Stimulated activated CD4-positive, alpha-beta T cell treated with anti-CD3 and anti-CD28 coated beads, Interleukin-2, amount 100 ng/mL, for 48 hours (primary cell): Measurements from ENCODE around the gene SCTR.
"Not testable (repeated sequence)": the region's sequence is repeated elsewhere in the genome, so short reads cannot be mapped to it uniquely, and the experiment has no call there.

Experiments
- DNase-seq, 2 donors: peaks; one replicate each; pipeline ENCODE4 v3.0.0-alpha.2; 2020

The SCTR gene

DNA sequence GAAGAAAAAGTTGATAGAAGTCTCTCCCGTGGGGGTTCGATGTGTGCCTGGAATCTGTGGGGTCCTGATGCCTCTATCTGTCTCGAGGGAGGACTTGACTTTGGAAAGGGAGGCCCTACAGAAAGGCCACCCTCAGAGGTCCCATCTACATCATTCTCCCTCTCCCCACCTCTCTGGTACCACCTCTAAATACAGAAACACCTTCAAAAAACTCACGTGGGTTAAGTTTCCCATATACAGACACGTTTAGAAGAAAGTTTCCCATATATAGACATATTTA, 97.9 kb downstream of the SCTR start:
- DNase-seq = no peak

DNA sequence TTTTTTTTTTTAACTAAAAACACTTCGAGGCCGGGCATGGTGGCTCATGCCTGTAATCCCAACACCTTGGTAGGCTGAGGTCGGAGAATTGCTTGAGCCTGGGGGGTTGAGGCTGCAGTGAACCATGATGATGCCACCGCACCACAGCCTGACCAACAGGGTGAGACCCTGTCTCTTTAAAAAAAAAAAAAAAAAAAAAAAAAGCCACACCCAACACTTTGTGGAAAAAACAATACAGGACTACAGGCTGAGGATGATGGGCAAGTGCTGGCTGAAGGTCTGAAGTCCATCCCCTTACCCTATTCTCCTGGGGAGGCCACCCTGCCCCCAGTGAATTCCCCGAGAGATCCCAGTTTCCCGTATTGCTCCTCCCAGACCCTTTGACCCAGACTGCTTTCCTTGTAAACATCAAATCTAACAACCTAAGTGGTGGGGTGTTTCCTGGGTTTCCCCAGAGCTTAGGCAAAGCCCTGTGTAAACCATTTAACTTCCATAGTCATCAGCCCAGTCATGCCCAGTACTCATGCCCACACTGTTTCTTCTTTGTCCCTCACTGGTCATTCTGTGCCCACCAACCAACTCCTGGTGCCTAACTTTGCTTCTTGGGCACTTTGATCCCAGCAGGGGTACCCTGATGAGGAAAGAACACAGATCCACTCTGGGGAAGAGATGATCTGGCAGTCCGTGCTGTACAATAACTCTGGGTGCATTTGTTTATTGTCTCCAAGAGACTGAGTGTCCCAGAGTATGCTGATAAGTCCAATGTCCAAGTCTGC, 98.5 kb downstream of the SCTR start:
- DNase-seq = no peak

DNA sequence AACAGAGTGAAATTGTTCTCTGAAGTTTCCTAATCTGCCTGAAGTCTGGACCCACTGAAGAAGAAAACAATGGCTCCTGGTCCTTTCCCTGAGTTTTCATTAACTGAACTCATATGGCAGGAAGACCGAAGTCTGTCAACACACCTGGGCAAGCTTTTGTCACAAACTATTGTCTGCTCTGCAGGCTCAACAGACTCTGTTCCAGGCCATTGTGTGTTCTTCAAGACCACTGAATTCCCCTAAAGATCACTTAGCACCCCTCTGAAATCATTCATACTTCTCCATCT, 99.2 kb downstream of the SCTR start:
- no peak for DNase-seq

DNA sequence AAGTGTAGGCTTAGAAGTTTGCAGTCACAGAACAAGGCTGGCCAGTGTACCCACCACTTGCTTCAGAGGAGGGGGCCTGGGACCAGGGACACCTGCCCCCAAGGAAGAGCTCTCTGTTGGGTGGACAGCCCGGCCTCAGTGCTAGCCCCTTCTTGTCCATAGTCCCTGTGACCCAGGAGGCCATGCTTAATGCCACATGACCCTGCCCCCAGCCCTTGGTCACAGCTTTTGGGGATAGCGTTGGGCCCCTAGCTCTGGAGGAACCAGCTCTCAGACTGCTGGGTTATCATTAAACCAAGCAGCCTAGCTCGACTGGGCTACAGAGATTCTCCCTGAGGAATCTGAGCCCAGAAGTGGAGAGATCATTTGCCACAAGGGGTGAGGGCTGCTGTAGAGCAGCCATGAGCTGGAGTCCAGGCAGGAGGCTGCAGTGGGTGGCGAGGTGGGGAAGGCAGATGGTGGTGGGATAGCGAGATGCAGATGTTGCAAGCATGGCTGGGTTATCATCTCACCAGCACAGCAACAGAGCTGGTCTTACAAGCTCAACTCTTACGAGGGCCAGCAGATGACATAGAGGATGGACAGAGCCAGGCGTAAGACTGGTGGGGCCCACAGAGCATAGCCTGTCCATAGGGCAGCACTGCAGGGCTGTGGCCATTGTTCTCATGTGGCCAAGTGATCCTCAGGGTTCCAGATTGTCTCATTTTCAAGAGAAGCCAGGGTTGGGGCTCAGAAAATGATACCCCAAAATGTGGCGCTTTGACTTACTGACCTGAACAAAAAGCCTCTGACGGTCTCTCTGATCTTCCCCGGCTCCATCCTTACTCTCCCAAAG, 99.8 kb downstream of the SCTR start:
- DNase-seq = no peak

DNA sequence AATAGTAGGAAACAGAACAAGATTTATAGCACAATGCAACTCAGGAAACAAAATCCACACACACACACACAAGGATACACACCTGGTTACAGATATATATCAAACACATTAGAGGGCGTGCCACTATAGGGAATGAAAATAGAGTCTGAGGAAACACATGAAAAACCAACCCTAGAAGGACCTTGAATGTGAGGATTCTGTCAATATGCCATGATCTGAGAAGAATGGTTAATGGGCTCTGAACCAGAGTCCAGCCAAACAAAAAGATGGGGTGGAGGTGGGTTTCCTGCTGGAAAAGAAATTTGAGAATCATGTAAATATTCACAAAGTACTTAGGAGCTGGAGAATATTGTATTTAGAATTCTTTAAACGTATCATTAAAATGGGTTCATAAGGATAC, 100.5 kb downstream of the SCTR start:
- DNase-seq = no peak

DNA sequence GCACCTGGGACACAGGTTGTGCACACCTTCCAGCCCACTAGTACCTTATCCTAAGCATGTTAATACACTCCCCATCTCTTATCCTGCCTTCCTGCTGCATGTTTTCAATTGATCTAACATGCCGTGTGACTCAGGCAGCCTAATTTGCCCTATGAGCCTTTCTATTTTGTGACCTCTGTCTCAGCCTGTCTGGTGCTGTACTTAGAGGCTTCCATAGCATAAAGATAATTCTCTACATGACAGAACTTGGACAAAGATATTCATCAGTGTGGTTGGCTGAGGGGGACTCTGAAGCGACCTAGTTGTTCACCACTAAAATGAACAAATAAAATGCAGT, 101.2 kb downstream of the SCTR start:
- DNase-seq = no peak

DNA sequence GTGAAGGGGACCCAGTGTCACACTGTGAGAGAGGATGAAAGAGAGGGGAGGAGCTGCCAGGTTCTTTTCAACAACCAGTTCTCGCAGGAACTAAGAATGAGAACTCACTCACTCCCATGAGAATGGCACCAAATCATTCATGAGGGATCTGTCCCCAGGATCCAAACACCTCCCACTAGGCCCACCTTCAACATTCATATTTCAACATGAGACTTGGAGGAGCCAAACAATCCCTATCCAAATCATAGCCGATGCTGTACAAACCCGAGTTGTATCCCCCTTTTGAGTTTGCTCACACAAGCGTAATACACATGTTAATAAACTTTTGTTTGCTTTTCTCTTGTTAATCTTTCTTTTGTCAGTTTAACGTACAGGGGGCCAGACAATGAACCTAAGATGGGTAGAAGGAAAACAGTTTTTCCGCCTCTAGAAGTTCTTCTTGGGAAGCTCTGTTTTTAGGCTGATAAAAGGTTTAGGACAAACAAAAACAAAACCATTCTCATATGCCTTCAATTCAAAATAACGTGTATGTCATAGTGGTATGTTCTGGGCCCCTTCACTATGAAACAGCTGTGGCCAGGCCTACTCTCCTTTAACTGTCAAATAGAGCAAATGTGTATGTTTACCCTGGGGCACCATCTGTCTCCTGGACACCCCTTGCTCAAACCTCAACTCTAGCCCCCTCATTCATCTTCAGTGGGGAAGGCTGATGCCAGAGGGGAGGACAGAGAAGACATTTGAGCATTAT, 101.7 kb downstream of the SCTR start:
- DNase-seq = no peak

DNA sequence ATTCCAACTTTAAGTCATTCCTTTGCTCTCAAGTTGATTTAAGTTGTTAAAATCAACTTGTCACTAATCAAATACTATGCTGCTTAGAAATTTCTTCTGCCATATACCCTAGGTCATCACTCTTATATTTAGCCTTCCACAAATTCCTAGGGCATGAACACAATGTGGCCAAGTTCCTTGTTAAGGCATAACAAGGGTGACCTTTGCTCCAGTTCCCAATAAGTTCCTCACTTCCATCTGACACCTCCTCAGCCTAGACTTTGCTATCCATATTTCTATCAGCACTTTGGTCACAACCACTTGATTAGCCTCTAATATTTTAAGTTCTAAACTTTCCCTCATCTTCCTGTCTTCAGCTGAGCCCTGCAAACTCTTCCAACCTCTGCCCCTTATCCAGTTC, 102.5 kb downstream of the SCTR start:
- no peak for DNase-seq

DNA sequence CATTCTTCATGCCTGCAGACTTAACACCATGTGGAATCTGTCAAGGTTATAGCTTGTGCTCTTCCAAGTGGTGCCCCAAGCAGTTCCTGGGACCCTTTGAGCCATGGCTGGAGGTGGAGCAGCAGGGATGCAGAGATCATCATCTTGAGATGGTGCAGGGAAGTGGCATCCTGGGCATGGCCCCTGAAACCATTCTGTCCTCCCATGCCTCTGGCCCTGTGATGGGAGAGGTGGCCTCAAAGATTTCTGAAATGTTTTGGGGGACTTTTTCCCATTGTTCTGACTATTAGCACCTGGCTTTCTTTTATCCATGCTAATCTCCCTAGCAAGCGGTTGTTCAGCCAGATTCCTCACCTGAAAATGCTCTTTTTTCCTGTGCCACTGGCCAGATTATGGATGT, 103.0 kb downstream of the SCTR start:
- no peak for DNase-seq

DNA sequence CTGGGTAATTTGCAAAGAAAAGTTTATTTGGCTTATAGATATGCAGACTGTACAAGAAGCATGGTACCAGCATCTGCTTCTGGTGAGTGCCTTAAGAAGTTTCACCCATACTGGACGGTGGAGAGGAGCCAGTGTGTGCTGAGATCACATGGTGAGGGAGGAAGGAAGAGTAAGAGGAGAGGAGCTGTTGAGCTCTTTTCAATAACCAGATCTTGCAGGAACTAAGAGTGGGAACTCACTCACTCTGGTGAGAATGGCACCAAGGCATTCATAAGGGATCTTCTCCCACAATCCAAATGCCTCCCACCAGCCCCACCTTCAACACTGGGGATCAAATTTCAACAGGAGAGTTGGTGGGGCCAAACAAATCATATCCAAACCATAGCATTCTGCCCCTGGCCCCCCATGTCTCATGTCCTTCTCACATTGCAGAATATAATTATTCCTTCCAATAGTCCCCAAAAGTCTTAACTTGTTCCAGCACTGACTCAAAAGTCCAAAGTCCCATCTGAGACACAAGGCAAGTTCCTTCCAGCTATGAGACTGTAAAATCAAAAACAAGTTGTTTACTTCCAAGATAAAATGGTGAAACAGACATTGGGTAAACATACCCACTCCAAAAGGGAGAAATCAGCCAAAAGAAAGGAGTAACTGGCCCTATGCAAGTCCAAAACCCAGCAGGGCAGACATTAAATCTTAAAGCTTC, 104.3 kb downstream of the SCTR start:
- no peak for DNase-seq

DNA sequence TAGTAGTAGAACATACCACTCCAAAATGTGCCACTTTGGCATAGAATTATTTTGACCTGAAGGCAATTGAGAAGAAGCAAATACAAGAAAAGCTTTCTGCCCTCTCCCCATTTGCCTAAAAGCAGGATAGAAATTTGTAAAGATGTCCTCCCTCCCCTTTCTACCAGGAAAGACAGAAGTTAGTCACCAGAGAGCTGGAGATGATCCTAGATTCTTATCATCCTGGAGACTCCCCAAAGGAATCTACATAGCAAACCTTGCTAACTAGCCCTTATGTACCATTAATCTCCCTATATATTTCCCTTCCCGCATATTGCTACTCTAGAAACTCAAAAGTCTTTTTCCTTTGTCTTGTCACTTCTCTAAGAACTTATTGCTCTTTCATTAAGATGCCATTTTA, 105.2 kb downstream of the SCTR start:
- no peak for DNase-seq

DNA sequence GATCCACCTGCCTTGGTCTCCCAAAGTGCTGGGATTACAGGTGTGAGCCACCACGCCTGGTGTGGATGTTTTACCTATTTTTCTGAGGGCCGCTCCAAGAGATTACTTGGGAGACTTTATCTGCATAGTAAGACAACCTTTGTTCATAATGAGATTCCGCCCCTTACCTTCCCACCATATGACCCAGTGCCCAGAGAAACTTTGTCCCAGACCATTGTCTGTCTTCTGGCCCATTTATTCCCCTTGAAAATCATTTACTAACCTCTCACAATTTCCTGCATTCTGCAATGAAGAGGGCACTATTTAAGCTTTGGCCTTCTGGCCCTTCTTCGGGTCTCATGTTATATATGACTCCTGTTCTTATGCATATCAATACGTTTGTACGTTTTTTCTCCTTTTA, 106.4 kb downstream of the SCTR start:
- no peak for DNase-seq

DNA sequence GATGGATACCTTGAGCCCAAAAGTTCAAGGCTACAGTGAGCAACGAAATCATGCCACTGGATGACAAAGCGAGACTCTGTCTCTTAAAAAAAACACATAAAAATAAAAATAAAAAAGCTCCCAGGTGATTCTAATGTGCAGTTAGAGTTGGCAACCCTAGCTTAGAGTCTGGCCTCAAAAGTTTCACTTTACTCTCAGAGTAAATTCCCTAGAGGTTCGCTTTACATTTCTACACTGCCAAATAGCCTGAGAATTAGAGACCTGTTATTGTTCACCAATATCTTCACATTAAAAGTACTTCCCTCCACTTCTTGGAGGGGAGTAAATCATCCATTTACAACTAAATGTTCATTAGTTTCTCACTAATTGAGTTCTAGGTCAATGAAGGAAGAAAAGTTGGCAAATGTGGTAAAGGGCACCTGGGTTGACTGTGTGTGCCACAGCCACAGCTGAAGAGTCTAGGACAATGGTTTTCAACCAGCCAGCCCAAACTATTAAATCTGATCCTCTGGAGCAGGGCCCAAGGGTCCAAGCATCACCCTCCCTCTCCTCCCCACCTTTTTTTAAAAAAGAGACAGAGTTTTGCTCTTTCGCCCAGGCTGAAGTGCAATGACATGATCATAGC, 107.9 kb downstream of the SCTR start:
- no peak for DNase-seq

DNA sequence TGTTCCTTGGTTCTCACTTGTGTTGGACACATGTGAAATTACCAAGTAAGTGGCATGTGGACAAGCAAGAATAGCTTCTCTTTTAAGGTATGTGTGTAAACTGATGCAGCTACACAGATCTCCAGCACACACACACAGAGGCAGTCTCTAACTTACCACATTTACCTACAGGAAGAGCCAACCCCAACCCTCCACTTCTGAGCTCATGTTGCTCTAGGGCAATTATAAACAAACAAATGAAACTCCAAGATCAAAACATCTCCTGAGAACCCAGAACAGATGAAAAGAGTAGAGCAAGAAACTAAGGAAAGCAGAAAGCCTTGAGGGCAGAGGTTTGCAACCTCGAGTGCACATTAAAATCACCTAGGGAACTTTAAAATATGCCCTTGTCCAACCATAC, 108.7 kb downstream of the SCTR start:
- DNase-seq = no peak

DNA sequence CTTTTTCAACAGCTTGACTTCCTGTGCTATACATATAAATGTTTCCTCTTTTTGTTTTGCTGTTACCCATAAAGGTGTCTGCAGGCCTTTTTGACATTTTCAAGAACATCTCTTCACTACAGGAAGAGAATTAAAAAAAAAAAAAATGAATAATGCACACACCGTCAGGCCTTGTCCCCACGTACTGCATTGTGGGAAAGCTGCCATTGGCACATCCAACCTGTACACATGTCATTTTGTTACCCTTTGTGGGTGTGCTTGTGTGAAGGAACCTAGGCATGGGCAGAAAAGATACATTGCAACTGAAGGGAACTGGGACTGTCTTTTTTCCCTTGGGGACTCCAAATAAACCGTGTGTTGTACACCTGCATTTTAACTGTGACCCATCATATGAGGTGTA, 109.4 kb downstream of the SCTR start:
- DNase-seq = no peak

DNA sequence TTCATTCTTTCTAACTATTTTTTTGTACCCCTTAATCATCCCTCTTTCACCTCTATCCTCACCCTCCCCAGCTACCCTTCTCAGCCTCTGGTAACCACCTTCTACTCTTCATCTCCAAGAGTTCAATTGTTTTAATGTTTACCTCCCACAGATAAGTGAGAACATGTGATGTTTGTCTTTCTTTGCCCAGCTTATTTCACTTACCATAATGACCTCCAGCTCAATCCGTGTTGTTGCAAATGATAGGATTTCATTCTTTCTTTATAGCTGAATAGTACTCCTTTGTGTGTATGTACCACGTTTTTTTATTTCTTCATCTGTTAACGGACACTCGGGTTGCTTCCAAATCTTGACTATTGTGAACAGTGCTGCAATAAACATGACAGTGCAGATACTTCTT, 114.8 kb downstream of the SCTR start:
- no peak for DNase-seq

DNA sequence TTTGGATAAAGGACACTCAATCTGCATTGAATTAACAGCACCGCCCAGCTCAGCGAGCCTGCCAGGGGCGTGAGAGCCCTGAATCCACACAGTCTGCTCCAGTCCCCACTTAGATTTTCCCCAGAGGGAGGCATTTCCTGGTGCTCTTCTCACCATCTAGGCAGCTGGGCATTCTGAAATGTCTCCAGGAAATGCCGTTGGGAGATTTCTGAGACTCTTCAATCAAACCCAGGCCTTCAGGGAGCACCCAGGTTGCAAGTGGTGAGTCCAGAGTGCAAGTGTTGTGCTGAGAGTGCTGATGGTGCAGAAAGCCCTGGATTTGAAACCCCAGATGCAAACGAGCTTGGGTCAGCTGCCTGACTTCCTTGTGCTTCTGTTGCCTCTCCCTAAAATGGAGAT, 116.1 kb downstream of the SCTR start:
- no peak for DNase-seq

DNA sequence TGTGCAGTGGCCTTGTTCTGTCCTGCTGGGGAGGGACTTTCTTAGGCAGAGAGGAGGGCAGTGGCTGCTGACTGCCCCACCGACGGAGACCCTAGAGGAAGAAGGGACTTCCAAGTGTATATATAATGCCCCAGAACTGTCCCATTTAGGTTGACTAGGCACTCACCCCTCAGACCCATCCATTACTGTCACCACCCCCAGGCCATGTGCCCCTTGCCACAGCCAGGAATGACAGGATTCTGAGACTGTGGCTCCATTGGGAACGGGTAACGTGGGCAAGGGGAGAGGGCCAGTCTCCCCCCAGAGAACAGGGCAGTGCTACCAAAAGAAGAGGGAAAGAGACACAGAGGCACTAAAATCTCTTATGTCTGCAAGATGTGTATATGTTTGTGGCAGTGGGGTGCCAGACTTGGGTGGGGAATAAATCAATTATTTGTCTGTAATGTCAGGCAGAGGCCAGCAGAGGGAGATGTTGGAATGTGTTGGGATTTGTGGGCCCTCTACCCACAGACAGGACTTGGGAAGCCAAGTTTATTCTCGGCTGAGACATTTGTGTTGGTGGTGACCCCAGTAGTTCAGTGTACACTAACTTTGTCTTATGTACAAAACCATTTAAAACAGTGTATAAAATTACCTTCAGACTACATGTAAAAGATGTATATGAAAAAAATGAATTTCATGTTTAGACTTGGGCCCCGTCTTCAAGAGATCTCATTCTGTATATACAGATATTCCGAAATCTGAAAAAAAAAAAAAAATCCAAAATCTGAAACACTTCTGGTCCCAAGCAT, 116.7 kb downstream of the SCTR start:
- DNase-seq = peak; percentile 25 to 37

DNA sequence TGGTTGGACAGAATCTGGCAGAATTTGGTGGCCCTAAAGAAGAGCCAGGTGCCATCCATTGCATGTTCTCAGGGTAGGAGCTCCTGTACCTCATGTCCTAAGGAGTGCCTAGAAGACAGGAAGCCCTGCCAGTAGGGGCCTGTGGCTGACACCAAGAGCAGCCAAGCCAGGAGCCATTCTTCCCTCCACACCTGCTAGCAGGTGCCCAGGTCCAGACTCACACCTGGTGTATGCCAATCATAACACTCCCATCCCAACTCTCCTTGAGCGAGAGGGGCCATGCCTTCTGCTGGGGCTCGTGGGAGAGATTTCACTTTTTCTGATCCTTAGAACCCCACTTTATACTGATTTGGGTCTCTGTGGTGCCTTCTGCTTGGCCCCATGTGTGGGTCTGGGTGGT, 119.1 kb downstream of the SCTR start:
- no peak for DNase-seq

DNA sequence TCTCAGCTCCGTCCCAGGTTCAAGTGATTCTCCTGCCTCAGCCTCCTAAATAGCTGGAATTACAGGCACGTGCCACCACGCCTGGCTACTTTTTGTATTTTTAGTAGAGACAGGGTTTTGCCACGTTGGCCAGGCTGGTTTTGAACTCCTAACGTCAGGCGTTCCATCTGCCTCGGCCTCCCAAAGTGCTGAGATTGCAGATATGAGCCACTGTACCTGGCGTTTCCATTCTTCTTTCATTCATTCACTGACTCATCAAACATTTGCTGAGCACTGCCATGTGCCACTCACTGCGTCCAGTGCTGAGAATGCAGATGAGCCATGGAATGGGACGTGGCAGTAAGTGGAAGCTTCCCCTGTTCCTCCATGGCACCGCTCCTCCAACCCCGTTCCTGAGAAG, 120.7 kb downstream of the SCTR start:
- not testable (repeated sequence) for DNase-seq

DNA sequence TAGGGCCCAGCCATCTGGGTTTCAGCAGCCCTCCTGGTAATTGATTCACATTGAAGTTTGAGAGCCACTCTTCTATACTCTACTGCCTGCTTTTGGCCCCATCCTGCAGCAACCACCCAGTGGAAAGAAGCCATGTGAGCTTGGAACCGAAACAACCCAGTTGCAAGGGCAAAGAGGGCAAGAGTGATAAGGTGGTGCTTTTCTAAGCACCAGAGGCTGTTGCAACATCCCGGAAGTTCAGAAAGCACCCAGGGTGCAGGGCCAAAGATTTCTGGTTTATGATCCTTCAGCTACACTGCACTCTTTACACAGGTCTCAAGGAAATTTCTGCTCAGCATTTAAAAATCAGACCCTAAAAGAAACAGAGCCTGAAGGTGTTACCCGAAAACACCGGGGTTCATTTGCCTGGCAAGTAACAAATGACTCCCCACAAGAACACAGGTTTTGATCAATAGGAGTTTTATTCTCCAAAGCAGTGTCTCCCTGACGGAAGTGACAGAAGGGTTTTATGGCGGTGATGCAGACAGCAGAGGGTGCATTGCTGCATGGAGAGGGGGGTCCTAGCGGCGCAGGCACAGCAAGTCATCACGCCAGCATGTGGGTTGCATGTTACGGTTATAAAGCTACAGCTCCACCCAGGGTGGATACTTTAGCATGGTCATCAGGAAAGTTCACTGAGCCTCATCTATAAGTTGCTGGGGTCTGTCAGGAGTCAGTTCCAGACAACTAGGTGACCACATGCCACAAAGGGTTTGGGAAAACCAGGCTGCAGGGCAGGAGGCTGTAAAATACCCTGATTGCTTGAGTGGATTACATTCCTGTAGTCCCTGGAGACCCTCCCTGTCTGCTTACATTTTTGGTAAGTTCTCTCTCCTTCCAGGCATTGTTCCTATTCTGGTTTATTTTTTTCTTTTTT, 121.4 kb downstream of the SCTR start:
- no peak for DNase-seq
